ENCODE data around the gene ADAMTS2.

DNA sequence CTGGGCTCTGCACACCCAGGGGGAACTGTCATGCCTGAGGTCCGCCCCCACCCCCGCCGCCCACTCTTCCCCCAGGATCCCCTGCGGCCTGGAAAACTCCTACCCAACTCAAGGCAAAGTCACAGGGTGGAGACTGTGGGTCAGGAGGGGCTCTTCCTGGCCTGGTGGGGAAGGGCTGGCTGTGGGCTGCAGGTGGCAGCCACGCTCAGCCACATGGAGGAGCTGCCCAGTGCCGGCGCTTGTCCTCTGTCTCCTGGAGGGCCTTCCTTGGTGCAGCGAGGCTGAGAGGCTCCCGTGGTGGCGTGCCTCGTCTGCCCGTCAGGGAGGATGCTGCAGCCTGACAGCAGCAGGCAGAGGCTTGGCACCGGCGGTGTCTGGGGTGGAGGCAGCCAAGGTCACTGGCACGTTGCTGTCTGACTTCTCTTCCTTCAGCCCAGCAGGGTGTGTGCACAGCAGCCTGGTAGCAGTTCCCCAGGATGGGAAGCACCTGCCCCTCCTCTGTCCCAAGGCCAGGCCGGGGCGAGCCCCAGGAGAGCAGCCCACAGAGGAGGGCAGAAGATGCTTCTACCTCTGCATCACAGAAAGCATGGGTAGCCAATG is 78.1 kb downstream of the ADAMTS2 start:
- no peak for TF ChIP-seq EZH2phosphoT487 (IDR thresholded peaks at IDR 0.05; ENCODE audit: insufficient read depth, low read depth)
- TF ChIP-seq EZH2 (IDR thresholded peaks at IDR 0.05; ENCODE audit: insufficient read depth, poor library complexity, severe bottlenecking): no peak
